GM21825 (cell line): ENCODE measurements around the gene HEPACAM.

ENCODE experiments used
- ATAC-seq: cut with Tn5 transposase; IDR thresholded peaks from one replicate; pipeline ENCODE4 v1.9.1; 2021; ENCODE audit warnings: mild to moderate bottlenecking, moderate library complexity; ENCODE audit not compliant: unreplicated experiment

Gene HEPACAM

DNA sequence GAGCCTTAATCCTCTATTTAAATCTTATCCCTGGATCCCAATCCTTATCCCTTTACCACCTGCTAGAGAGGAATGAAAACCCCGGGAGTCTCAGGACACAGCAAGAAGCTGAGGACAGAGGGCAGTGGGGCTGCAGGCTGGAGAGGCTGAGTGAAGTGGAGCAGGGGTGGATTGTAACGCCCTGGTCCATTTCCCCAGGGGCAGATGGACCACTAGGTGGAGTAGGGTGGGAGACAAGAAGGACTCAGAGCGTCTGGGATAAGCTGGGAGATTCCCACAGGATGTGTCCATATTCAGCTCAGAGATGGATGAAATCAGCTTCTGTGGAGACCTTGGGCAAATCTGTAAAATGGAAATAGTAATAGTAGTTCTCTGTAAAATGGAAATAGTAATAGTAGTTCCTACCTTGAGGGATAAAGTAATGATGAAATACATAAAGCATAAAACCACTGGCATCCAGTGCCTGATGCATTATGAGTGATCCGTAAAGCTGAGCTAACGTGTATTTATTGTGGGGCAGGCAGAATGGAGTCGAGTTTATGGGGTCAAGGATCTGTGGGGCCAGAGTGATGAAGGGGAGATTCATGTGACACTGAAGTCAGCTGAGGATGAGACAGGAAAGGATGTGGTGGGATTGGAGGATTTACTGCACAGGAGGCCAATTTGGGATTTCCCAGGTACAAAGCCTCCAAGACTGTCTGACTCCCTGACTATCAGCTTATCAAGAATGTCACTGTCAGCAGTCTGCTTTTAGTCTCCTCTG is 36.3 kb downstream of the HEPACAM start:
- ATAC-seq, result no peak

DNA sequence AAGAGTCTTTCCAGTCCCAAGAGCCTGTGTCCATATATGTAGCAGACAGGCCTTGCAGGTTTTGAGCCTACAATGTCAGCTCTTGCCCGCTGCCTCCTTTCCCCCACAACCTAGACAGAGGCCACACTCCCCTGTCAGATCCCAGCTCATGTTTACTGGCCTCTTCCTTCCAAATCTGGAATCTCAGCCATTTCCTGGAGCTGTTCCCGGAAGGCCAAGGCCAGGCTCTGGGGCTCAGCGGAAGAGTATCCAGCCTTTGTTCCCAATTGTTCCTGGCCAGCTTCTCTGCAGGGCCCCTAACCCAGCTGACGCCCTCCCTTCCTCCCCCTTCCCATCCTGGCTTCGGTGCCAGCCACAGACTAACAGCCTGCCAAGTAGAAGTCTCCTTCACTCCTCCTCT is 37.1 kb downstream of the HEPACAM start:
- no peak for ATAC-seq

- no peak for ATAC-seq
Observed at GRCh38 chr11:124898263-124898680, 37.6 kb downstream of the HEPACAM start.

DNA sequence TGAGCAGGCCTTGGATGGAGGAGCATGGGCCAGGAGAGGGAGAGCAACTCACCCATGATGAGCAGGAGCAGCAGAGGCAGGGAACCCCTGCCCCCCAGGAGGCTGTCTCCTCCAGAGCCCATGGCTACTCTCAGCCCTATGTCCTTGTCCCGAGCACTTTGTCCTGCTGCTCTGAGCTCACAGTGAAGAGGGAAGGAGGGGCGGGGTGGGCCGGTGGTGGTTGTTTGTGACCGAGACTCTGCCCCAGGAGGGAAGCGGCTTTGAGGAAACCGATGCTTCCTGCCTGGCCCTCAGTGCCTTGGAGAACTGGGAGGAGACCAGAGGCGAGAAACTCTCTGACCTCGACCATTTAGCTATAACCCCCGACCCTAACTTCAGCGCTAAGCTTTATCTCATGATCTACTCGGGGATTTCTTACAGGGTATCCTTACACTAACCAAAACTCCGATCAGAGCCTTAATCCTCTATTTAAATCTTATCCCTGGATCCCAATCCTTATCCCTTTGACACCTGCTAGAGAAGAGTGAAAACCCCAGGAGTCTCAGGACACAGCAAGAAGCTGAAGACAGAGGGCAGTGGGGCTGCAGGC is 38.1 kb downstream of the HEPACAM start, which contains the start of gene ROBO4:
ROBO4 (minus strand) TSS at position 192 of the 589 bp plus-strand sequence; CDS start at position 122, 70 bp downstream.
- no peak for ATAC-seq

DNA sequence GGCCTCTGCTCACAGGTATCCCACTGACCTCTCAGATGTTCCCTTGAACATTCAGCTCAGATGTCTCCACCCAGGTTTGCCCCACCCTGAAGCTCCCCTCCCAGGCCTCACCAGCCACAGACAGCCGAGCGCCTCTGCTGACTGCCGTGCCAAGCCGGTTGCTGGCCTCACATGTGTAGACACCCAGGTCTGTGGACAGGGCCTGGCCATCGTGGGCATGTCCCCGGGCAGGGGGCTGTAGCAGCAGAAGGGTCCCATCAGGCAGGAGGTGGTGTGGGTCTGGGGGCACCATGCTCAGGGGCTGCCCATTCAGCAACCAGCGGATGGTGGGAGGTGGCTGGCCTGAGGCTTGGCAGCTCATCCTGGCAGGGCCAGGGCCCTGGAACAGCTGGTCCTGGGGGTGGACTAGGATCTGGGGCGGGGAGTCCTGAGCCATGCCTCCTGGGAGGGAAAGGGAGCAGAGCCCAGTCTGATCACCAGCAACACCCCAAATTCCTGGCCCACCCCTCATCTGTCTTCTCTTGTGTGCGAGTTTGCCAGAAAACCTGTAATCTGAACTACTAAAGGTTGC is 38.9 kb downstream of the HEPACAM start:
- no peak for ATAC-seq

DNA sequence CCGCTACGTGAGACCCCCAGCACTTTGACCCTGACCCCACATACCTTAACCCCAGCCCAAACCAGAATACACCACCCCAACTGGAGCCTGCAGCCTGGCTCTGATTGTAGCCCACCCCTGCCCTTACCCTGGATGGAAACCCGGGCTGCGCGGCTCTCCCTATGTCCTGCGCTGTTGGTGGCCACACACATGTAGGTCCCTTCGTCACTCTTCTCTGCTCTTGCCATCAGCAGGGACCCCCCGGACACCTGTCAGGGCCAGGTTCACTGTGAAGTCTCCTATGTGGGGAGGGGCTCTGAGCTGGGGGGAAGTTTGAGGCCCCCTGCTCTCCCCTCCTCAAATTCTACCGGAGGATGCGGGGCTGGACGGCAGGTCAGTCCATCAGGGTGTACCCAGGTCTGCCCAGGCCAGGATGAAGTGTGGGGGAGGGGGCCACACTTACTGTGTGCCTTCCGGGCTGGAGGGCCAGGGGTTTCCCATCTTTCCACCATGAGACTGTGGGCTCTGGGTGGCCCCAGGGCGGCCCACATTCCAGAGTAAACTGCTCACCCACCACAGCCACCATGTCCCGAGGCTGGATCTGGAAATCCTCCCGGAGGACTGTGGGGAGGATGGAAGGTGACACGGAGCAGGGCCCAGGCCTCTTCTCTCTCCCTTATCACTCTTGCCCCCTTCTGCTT is 39.6 kb downstream of the HEPACAM start:
- ATAC-seq, result no peak

DNA sequence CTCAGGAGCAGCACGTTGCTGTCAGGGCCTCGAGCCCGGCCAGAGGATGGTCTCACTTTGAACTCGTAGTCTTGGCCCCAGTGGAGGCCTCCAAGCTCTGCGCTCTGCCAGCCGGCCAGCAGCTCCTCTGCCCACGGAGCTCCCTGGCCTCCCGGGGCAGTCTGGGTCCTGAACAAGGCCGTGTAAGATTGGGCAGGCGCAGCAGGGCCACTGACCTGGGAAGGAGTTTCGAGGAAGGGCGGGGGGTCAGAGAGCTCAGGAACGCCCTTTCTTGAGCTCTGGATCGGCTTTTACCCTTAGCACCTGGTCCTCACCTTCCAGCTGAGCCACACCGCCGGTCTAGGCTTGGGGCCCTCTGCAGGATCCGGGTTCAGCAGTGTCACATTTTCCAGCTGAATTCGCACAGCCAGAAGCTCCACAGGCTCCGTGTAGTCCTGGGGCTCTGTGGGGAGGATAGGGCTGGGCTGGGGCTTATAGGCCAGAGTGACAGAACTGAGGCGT is 40.3 kb downstream of the HEPACAM start:
- ATAC-seq, result no peak

DNA sequence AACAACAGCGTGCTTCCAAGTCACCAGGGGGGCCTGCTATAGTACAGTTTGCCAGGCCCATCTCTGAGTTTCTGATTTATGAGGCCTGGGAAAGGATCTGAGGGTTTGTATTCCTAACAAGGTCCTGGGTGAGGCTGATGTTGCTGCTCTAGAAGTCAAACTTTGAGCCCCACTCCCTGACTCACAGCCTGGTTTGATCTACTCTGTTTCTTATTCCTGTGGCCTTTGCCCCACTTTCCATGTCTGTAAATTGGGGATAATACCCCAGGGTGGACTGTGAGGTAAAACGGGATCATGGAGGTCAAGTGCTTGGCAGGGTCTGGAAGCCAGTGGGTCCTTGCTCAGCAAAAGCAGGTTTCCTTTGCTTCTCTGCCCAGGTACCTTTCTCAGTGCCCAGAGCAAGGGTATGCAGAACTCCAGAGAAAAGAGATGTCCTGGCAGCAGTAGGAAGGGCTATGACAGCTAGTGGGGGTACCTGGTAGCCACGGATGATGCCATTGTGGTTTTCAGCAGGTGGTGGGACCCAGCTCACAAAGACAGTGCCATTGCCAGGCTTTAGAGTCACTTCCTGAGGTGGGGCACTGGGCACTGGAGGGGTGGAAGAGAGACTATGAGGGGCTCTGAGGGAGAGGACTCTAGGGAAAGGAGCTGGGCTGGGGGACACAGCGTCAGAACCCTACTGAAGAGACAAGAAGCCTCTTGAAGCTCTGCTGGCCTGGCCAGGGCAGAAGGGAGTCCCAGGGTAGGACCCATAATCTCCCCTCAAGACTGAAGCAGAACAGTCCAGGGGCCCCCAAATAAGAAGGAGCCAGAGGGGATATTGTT is 41.0 kb downstream of the HEPACAM start:
- no peak for ATAC-seq

DNA sequence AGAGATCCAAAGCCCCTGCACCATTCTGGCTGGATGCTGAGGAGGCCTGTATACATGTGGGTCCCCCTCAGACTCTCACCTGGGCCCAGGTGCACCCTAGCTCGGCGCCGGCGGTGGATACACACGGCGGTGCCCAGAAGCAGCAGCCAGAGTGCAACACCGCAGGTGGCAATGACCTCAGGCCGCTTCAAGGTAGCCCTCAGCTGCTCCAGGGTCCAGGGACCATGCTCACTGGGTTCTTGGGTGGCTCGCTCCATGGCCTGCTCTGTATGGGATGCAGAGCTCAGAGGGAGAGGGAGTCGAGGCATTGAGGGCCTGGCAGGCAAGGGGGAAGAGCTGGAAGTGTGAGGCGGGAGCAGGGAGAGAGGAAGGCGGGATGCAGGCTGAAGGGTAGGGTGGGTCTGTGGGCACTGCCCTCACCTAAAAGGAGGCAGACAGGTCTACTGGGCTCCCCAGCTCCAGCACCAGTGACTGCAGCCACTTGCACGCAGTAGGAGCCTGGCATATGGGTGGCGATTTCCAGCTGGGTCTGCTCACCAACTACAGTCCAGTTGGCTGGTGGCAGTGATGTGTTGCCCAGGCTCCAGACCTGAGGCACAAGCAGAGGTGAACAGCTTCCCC is 42.0 kb downstream of the HEPACAM start:
- no peak for ATAC-seq

GRCh38 chr11:124892750-124893454 is 42.9 kb downstream of the HEPACAM start:
- ATAC-seq, result no peak

DNA sequence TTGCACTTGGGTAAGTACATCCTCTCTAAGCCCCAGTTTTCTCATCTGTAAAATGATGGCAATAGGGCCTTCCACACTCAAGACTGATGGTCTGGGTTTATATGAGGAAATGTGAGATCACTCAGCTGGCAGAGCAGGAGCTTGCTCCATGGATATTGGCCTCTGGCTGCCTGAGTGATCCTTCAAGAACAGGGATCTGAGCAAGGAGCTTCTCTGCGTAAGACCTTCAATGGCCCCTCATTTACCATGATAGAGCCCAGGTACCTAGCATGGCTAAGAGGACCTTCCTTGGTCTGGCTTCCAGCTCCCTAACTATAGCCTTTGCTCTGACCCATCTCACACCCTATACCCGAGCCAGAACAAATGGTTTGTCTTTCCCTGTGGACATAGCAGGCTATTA is 43.7 kb downstream of the HEPACAM start:
- ATAC-seq, result no peak

GRCh38 chr11:124891373-124891861 is 44.4 kb downstream of the HEPACAM start:
- ATAC-seq, result no peak

GRCh38 chr11:124890683-124891372 is 45.0 kb downstream of the HEPACAM start:
- no peak for ATAC-seq

GRCh38 chr11:124890151-124890550 is 45.7 kb downstream of the HEPACAM start:
- no peak for ATAC-seq

DNA sequence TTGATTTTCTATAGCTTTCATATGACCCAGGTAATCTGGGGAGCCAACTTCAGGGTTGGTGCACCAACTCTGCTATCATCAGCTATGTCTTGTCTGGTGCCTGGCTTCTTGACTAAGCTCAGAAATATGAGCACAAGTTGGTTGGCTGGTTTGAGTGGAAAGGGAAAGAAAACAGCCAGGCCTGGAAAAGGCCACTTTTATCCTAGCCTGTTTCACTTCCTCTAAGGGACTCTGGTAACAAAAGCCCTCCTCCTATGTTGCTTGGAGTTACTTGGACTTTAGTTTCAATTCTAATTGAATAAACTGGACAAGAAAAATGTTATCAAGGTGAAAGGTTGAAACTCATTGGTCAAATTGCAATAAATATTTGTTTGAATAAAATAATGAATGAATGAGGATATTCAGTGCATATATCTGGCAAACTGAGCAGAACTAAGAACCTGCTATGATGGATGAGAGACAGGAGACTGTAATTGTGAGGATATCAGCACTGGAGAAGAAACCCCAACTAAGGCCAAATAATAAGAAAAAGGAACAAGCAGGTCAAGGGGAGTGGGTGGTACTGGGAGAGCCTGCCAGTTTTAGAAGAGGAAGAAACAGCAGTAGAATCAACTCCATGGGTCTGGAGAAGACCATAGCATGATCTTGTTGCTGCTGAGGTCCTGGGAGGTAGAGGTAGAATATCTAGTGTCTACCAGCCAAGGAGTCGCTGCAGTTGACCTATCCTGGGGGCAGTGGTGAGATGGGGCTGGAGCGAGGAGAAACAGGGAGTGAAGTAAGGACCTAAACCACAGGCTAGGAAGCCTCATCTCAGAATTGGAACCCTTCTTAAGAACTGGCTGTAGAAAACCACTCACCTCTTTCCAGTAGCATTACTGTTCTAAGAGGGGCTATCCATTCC is 46.4 kb downstream of the HEPACAM start:
- no peak for ATAC-seq

DNA sequence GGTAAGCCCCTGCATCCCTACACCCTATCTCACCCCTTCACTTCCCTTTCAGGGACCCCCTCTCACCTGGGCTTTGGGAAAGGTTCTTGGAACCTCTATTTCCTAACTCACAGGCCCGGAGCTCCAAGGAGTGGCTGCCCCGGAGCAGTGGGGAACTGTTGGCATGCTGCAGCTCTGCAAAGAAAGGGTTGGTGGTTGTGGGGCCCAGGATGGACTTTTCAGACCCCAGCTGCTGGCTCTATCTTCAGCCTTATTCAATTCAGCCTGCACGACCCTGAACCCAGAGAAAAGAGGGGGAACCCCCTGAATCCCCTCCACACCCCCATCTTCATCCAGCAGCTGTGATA is 48.2 kb downstream of the HEPACAM start:
- no peak for ATAC-seq

GRCh38 chr11:124886978-124887666 is 48.7 kb downstream of the HEPACAM start:
- ATAC-seq, result no peak
